NB4 (cell line): Measurements from ENCODE around the gene COL16A1.

ENCODE experiments used
- DNase-seq: peaks from one replicate; pipeline ENCODE4 v3.0.0; 2010; ENCODE audit warnings: low read depth
- H3K4me3 ChIP-seq: one replicate; pipeline ENCODE4 v1.5.1; 2011; ENCODE audit warnings: mild to moderate bottlenecking, low read depth, low read length, moderate library complexity
- MYC ChIP-seq: IDR thresholded peaks from 2 replicates; pipeline ENCODE4 v1.6.1; 2011; ENCODE audit warnings: low read depth, low read length
- POLR2A ChIP-seq: IDR thresholded peaks from 2 replicates; pipeline ENCODE4 v1.6.1; 2011; ENCODE audit warnings: mild to moderate bottlenecking; ENCODE audit not compliant: insufficient read length; ENCODE audit errors: extremely low read depth
- TF ChIP-seq, protein P1 (sequence below): IDR thresholded peaks from one replicate; pipeline ENCODE4 v1.5.1; 2012; ENCODE audit warnings: low read depth, low read length
- TF ChIP-seq, protein P2 (sequence below): IDR thresholded peaks from 2 replicates; pipeline ENCODE4 v1.6.1; 2011; ENCODE audit warnings: low read depth, low read length

The COL16A1 gene

DNA sequence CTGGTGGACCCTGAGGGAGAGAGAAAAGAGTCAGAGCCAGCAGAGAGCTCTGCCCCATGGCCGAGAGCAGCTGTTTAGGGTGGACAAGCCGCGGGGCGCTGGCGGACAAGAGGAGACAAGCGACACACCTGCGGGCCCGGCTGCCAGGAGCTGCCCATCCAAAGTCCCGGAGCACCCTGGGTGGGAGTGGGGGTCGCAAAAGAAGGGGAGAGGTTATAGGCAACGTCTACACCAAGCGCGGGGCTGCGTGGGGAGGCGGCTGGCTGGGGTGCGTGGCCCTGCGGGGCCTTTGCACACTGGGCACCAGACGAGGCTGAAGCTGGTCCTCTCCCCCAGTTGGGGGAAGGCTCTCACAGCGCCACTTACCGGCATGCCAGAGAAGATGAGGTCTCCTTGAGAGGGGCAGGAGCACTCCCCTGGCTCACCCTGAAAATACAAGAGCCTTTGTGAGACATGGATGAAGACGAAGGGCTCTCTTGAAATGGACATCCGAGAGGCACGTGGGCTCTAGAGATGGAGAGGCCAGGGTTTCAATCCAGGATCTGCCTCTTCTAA, 24.1 kb downstream of the COL16A1 start:
- DNase-seq: no peak
- TF ChIP-seq POLR2A: no peak
- TF ChIP-seq, protein P1, sequence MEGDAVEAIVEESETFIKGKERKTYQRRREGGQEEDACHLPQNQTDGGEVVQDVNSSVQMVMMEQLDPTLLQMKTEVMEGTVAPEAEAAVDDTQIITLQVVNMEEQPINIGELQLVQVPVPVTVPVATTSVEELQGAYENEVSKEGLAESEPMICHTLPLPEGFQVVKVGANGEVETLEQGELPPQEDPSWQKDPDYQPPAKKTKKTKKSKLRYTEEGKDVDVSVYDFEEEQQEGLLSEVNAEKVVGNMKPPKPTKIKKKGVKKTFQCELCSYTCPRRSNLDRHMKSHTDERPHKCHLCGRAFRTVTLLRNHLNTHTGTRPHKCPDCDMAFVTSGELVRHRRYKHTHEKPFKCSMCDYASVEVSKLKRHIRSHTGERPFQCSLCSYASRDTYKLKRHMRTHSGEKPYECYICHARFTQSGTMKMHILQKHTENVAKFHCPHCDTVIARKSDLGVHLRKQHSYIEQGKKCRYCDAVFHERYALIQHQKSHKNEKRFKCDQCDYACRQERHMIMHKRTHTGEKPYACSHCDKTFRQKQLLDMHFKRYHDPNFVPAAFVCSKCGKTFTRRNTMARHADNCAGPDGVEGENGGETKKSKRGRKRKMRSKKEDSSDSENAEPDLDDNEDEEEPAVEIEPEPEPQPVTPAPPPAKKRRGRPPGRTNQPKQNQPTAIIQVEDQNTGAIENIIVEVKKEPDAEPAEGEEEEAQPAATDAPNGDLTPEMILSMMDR: no peak
- H3K4me3 ChIP-seq: no peak overlapping the region

DNA sequence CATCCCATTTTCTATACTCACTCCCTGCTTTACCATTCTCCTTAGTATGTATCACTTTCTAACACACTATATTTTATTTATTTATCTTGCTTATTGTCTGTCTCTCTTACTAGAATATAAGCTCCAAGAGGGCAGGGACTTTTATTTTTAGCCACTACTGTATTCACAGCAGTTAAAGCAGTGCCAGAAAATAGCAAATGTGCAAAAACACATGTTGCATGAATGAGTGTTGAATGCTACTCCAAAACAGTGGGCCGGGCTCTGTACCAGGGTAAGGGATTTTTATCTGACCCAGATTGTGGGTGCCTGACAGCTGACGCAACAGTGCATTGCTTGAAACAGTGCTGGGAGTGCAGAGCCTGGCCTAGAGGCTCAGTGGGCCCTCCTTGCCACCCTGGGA, 24.7 kb downstream of the COL16A1 start:
- TF ChIP-seq MYC: no peak
- no peak for TF ChIP-seq POLR2A
- TF ChIP-seq, protein P1: no peak
- TF ChIP-seq, protein P2, sequence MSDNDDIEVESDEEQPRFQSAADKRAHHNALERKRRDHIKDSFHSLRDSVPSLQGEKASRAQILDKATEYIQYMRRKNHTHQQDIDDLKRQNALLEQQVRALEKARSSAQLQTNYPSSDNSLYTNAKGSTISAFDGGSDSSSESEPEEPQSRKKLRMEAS: no peak
- no peak for DNase-seq
- no peak overlapping the region for H3K4me3 ChIP-seq

DNA sequence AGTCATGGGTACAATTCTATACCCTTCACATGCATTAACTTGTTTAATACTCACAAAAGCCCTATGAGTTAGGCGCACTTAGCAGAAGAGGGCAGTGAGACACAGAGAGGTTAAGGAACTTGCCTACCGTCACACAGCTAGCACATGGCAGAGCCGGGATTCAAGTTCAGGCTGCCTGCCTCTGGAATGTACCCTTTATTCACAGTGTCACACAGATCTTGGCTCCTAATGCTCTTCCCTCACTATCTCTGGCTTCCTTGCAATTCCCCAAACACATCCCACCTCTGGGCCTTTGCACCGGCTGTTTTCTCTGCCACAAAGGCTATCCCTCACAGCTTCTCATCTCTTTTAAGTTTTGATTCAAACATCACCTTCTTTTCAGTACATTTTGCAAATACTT, 25.1 kb downstream of the COL16A1 start:
- TF ChIP-seq MYC: no peak
- TF ChIP-seq, protein P2: no peak
- no peak for TF ChIP-seq POLR2A
- TF ChIP-seq, protein P1: no peak
- no peak overlapping the region for H3K4me3 ChIP-seq

DNA sequence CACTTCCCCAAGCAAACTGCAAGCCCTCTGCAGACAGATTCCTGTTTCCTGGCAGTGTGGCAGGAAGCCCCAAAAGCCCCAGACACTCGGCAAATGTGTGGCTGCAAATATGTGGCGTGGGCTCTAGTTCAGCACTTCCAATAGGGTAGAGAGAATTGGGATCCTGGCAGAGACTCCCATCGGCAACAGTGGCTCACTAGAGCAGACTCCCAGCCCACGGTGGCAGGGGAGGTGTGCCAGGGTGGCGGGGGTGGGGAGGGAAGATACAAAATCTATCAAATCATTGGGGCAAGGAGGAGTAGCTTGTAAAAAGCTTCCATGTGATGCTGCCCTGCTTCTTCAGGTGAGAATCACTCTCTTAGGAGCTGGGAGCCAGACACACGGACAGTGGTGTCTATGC, 25.9 kb downstream of the COL16A1 start:
- no peak overlapping the region for H3K4me3 ChIP-seq
- DNase-seq: no peak
- TF ChIP-seq POLR2A (no peak), MYC (no peak)
- TF ChIP-seq, protein P2: no peak
- TF ChIP-seq, protein P1: no peak

More for the DNA sequence above, 25.1 kb downstream of the COL16A1 start:
- DNase-seq: no peak

DNA sequence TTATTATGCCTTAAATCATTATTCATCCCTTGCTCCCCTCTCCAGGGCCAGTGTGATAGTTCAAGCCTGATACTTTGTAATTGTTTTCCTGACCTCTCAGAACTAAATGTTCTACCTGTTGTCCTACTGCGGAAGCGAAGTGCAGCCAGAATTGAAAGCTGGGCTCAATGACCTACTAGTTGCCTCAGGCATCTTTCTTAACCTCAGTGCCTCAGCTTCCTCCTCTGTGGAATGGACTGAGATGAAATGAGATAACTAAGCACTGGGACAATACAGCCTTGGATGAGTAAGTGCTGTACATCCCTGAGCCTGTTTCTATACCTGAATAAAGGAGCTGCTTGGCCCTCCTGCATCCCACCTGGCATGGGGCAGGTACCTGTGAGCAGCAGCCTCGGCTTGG, 26.4 kb downstream of the COL16A1 start:
- no peak overlapping the region for H3K4me3 ChIP-seq
- no peak for DNase-seq
- no peak for TF ChIP-seq MYC
- TF ChIP-seq, protein P1: no peak
- TF ChIP-seq, protein P2: no peak

DNA sequence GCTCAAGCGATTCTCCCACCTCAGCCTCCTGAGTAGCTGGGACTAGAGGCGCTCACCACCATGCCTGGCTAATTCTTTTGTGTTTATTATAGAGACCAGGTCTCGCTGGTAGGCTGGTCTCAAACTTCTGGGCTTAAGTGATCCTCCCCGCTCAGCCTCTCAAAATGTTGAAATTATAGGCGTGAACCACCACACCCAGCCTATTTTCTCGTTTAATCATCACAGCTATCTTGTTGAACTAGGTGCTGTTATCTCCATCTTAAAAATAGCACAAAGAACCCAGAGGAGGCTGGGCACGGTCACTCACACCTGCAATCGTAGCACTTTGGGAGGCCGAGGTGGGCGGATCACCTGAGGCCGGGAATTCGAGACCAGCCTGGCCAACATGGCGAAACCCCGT, 28.1 kb downstream of the COL16A1 start:
- no peak overlapping the region for H3K4me3 ChIP-seq
- no peak for DNase-seq
- no peak for TF ChIP-seq POLR2A
- TF ChIP-seq MYC: no peak
- TF ChIP-seq, protein P2: no peak
- TF ChIP-seq, protein P1: no peak
